Spleen (tissue), 11 donors: ENCODE data around the gene TMEM200C. TPM values are rescaled to one million over a fixed set of nuclear protein-coding genes. Genes with fewer than 3 reads are reported as not detected.

Experiments used
- DNase-seq: peaks from one replicate; pipeline ENCODE4 v3.0.0-alpha.2; 2020
- H3K27ac ChIP-seq, 8 donors: fragments of 200-600 bp; sonication (generic) in 7 of 8; 1 replicate in 4 of 8; 2 replicates in 4 of 8; pipeline versions ENCODE4 v1.5.0 to v1.8.0; 2016 to 2021; ENCODE audit warnings: inconsistent platforms in 4 of 8, mild to moderate bottlenecking in 4 of 8, moderate library complexity in 1 of 8
- H3K27me3 ChIP-seq, 7 donors: fragments of 200-600 bp; sonication (generic) in 6 of 7; replicated peaks in 1 of 7; 1 replicate in 4 of 7; 2 replicates in 3 of 7; pipeline versions ENCODE4 v1.5.0 to v1.8.0; 2016 to 2021; ENCODE audit warnings: inconsistent platforms in 3 of 7, mild to moderate bottlenecking in 1 of 7
- H3K36me3 ChIP-seq, 6 donors: fragments of 200-600 bp; sonication (generic) in 5 of 6; 1 replicate in 4 of 6; 2 replicates in 2 of 6; pipeline versions ENCODE4 v1.5.0 to v1.8.0; 2016 to 2021; ENCODE audit warnings: inconsistent platforms in 2 of 6
- H3K4me1 ChIP-seq, 6 donors: fragments of 200-600 bp; sonication (generic) in 5 of 6; 1 replicate in 3 of 6; 2 replicates in 3 of 6; pipeline versions ENCODE4 v1.5.0 to v1.8.0; 2016 to 2021; ENCODE audit warnings: inconsistent platforms in 3 of 6
- H3K4me3 ChIP-seq, 8 donors: fragments of 200-600 bp; sonication (generic) in 7 of 8; 1 replicate in 4 of 8; 2 replicates in 4 of 8; pipeline versions ENCODE4 v1.5.0 to v1.8.0; 2016 to 2021; ENCODE audit warnings: inconsistent platforms in 4 of 8, mild to moderate bottlenecking in 4 of 8, moderate library complexity in 2 of 8
- H3K9me3 ChIP-seq, 8 donors: fragments of 200-600 bp; sonication (generic) in 7 of 8; 1 replicate in 4 of 8; 2 replicates in 4 of 8; pipeline versions ENCODE4 v1.5.0 to v1.8.0; 2016 to 2021; ENCODE audit warnings: inconsistent platforms in 4 of 8
- POLR2A ChIP-seq, 3 donors: fragments of 450-650 bp; IDR thresholded peaks; one replicate each; pipeline ENCODE4 v1.5.1; 2017; ENCODE audit warnings: antibody characterized with exemption in 3 of 3, mild to moderate bottlenecking in 1 of 3
- POLR2AphosphoS5 ChIP-seq, 3 donors: sonication (generic); formaldehyde crosslinking; IDR thresholded peaks; one replicate each; pipeline ENCODE4 v1.5.1; 2017; ENCODE audit warnings: antibody characterized with exemption in 3 of 3
- WGBS, 5 donors: extraction: QIAGEN DNeasy Blood & Tissue Kit in 3 of 5; methylation state at CpG; one replicate each; pipeline versions ENCODE4 v1.1.5 to v1.1.7; 2013 to 2018; 5-methylcytosine and 5-hydroxymethylcytosine counted together
- intact Hi-C: fragments of 100-400 bp; cut with DNase I; formaldehyde crosslinking; loops from one replicate; pipeline ENCODE4 v1.15.0; 2023; ENCODE audit warnings: low total_unique reads
- polyA plus RNA-seq, 3 donors: library from polyadenylated mRNA; stranded (reverse); fragments of 200-250 nt; gene quantifications; one replicate each; pipeline ENCODE4 v1.2.1, GENCODE V29; 2013
- total RNA-seq, 7 donors: library from RNA; depleted of rRNA in 3 of 7; stranded (reverse); fragments of >200 nt in 3 of 7; fragmentation: NEBNext Ultra II Directional in 4 of 7; extraction: Animal tissue kit (Norgen Biotek cat#: 25700) in 4 of 7; gene quantifications; one replicate each; pipeline versions ENCODE4 v1.1.0 to v1.2.1, GENCODE V29; 2016 to 2021
- TF ChIP-seq, protein P1 (sequence below), 11 experiments: fragments of 200-600 bp in 7 of 11; fragments of 450-650 bp in 4 of 11; sonication (generic) in 4 of 11; IDR thresholded peaks in 8 of 11; conservative IDR thresholded peaks in 3 of 11; 1 replicate in 7 of 11; 2 replicates in 4 of 11; pipeline versions ENCODE4 v1.4.0 to v1.8.0; 2016 to 2021; ENCODE audit warnings: antibody characterized with exemption in 11 of 11, inconsistent platforms in 4 of 11, mild to moderate bottlenecking in 1 of 11
- donor health status: healthy with polysubstance abuse.
- donor health status: DM: no; HTN: no; CAD: no; lungs with moderate emphysema.
- donor health status: DM: no; HTN: no; CAD: no.
- donor health status: Bipolar disorder and iron deficiency.
- donor health status: healthy.
- donor health status: DM: no; HTN: no; CAD: no.
- donor health status: DM: yes; HTN: yes; CAD: no.

TMEM200C gene
- total and polyA plus RNA-seq, 10 donors: 0.09 to 2.5 (median 0.93) TPM

DNA sequence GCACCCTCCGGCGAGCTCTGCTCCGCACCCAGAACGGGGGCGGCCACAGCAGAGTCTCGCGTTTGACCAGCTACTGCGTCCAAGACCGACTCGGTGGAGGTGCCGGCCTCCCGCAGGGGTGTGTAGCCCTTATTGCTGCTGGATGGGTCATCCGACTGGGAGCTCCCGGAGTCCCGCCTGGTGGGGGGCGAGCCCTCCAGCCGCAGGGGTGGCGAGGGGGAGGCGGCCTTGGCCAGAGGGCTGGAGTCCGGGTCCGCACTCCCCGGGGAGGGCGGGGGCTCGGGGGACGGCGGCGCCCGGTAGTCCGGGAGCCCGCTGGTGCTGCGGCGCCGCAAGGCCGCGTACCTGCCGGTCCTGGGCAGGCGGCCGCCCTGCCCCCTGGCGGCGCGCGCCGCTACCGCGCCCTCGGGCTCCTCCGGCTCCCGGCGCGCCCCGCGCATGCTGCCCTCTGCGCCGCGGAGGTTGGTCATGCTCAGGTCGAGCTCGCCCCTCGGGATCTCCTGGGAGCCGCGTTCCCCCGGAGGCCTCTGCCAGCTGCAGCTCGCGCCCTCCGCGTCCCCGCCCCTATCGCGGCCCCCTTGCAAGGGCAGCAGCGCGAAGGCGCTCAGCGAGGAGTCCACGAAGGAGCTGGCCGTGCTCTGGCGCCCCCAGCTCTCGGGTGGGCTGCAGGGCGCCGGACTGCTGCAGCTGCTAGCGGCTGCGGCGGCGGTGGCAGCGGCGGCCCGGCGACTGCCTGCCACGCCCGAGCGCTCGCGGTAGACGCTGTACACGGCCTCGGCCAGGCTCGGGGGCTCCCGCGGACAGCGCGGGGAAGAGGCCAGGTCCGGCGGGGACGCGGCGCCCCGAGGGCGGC, 4.8 kb downstream of the TMEM200C start:
- Histone ChIP-seq H3K9me3 (no peaks in the 10 kb centered on the region), H3K4me1 (peaks cover 0 to 34% (median 16%) of the 10 kb centered on the region in 6 donors), H3K27ac (no peak overlapping the region), H3K27me3 (peaks cover 5 to 81% (median 41%) of the 10 kb centered on the region in 7 donors), H3K4me3 (peak overlapping the region; percentile 28 to 72 (median 48)), H3K36me3 (no peaks in the 10 kb centered on the region)
- WGBS, 5 donors: 4 to 11% (median 8%) methylated on average over 24 to 106 of the region's 106 CpGs
- intact Hi-C loops: no loop called here
- TF ChIP-seq, protein P1, sequence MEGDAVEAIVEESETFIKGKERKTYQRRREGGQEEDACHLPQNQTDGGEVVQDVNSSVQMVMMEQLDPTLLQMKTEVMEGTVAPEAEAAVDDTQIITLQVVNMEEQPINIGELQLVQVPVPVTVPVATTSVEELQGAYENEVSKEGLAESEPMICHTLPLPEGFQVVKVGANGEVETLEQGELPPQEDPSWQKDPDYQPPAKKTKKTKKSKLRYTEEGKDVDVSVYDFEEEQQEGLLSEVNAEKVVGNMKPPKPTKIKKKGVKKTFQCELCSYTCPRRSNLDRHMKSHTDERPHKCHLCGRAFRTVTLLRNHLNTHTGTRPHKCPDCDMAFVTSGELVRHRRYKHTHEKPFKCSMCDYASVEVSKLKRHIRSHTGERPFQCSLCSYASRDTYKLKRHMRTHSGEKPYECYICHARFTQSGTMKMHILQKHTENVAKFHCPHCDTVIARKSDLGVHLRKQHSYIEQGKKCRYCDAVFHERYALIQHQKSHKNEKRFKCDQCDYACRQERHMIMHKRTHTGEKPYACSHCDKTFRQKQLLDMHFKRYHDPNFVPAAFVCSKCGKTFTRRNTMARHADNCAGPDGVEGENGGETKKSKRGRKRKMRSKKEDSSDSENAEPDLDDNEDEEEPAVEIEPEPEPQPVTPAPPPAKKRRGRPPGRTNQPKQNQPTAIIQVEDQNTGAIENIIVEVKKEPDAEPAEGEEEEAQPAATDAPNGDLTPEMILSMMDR (IDR thresholded peaks at IDR 0.05 in 8 of 11, conservative IDR thresholded peaks at IDR 0.05 in 3 of 11): peak in 7 of 11 experiments; percentile 25 to 76 (median 69)
- TF ChIP-seq POLR2A (IDR thresholded peaks at IDR 0.05): no peak
- DNase-seq: peak; percentile 80

DNA sequence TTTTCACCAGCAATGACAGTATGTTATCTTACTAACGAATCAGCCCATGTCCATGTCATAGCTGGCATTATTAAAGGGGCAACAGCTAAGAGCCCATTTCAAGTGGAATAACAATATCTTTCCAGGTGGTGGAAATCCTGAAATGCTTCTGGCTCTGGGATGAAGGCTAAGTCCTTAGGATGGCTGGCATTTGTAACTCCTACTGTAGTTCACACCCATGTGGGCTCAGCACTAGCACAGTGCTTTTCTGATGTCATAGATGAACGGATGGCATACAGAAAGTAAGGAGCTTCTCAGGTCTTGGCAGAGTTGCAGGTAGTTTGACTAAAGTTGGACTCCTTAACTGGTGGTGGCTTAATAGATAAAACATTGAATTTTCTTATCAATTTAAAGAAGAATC, 10.0 kb downstream of the TMEM200C start:
- DNase-seq: no peak
- Histone ChIP-seq H3K9me3 (no peaks in the 10 kb centered on the region), H3K4me1 (peaks cover 0 to 5% (median 3%) of the 10 kb centered on the region in 6 donors), H3K36me3 (no peaks in the 10 kb centered on the region), H3K4me3 (no peak overlapping the region), H3K27ac (no peak overlapping the region), H3K27me3 (peaks cover 0 to 29% (median 5%) of the 10 kb centered on the region in 7 donors)
- intact Hi-C loops: loop anchor here (10.0 kb wide), 1 partner anchor 999 kb away; no protein-coding TSS in a partner anchor
- TF ChIP-seq, protein P1 (IDR thresholded peaks at IDR 0.05 in 8 of 11, conservative IDR thresholded peaks at IDR 0.05 in 3 of 11): no peak
- TF ChIP-seq POLR2A (IDR thresholded peaks at IDR 0.05) (no peak), POLR2AphosphoS5 (IDR thresholded peaks at IDR 0.05) (no peak)
- 70 to 87% (median 77%) methylated on average over 2 of the region's 2 CpGs for WGBS, 5 donors

DNA sequence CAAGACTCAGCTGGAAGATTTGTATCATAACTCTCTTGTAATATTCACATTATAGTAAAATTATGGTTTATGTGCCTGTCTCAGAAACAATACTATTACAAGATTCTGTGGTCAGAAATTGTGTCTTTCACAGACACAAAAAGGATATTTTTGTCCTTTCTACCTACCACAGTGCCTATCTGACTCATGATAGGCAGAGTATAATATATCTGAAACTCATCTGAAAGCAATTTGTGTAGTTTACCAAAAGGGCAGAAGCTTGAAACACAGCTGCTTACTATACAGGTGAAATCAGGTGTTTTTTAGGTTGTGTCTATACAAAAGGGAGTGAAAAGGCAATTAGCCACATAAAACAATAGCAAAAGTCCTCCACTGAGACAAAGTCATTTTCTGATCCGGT, 10.9 kb downstream of the TMEM200C start:
- Histone ChIP-seq H3K4me1 (no peaks in the 10 kb centered on the region), H3K27me3 (peaks cover 0 to 19% (median 0%) of the 10 kb centered on the region in 7 donors), H3K36me3 (no peaks in the 10 kb centered on the region), H3K9me3 (no peaks in the 10 kb centered on the region), H3K27ac (no peak overlapping the region), H3K4me3 (no peak overlapping the region)
- TF ChIP-seq POLR2A (IDR thresholded peaks at IDR 0.05): no peak
- TF ChIP-seq, protein P1 (IDR thresholded peaks at IDR 0.05 in 8 of 11, conservative IDR thresholded peaks at IDR 0.05 in 3 of 11): no peak
- no peak for TF ChIP-seq POLR2AphosphoS5 (IDR thresholded peaks at IDR 0.05)
- WGBS, 5 donors: 65 to 85% (median 81%) methylated on average over 1 of the region's 1 CpG
- no peak for DNase-seq
- intact Hi-C loops: loop anchor here (10.0 kb wide), 1 partner anchor 1000 kb away; no protein-coding TSS in a partner anchor

- no peaks in the 10 kb centered on the region for H3K9me3 ChIP-seq
- intact Hi-C loops: loop anchor here (5.0 kb wide), 1 partner anchor 603 kb away; no protein-coding TSS in a partner anchor
- peaks cover 0 to 17% (median 0%) of the 10 kb centered on the region in 7 donors for H3K27me3 ChIP-seq
- H3K4me3 ChIP-seq: no peak overlapping the region
- no peaks in the 10 kb centered on the region for H3K4me1 ChIP-seq
- no peak overlapping the region for H3K27ac ChIP-seq
- no peak for TF ChIP-seq POLR2AphosphoS5 (IDR thresholded peaks at IDR 0.05)
- TF ChIP-seq POLR2A (IDR thresholded peaks at IDR 0.05): no peak
- TF ChIP-seq, protein P1 (IDR thresholded peaks at IDR 0.05 in 8 of 11, conservative IDR thresholded peaks at IDR 0.05 in 3 of 11): peak in 10 of 11 experiments; percentile 18 to 76 (median 60)
- no peaks in the 10 kb centered on the region for H3K36me3 ChIP-seq
- no peak for DNase-seq
Observed at GRCh38 chr18:5879479-5879882, 15.8 kb downstream of the TMEM200C start.
